ENCODE measurements around the gene DNM3. TPM values are rescaled to one million over a fixed set of nuclear protein-coding genes. Genes with fewer than 3 reads are reported as not detected.

Gene DNM3
- total and polyA plus RNA-seq, 4 donors, result 2.1 to 16.3 (median 5.6) TPM

- DNase-seq, result no peak
- no peak for ATAC-seq (ENCODE audit: insufficient read depth, low FRiP score)
These were observed 511.1 kb downstream of the DNM3 start for GRCh38 chr1:172352435-172352834.

GRCh38 chr1:172354291-172355274, 513.3 kb downstream of the DNM3 start:
- H3K4me1 ChIP-seq (ENCODE audit: control insufficient read depth in 5 of 5, insufficient read depth in 5 of 5, low read length in 5 of 5), result peaks cover 0 to 52% (median 22%) of the 10 kb centered on the region in 5 donors
- TF ChIP-seq, protein P1, sequence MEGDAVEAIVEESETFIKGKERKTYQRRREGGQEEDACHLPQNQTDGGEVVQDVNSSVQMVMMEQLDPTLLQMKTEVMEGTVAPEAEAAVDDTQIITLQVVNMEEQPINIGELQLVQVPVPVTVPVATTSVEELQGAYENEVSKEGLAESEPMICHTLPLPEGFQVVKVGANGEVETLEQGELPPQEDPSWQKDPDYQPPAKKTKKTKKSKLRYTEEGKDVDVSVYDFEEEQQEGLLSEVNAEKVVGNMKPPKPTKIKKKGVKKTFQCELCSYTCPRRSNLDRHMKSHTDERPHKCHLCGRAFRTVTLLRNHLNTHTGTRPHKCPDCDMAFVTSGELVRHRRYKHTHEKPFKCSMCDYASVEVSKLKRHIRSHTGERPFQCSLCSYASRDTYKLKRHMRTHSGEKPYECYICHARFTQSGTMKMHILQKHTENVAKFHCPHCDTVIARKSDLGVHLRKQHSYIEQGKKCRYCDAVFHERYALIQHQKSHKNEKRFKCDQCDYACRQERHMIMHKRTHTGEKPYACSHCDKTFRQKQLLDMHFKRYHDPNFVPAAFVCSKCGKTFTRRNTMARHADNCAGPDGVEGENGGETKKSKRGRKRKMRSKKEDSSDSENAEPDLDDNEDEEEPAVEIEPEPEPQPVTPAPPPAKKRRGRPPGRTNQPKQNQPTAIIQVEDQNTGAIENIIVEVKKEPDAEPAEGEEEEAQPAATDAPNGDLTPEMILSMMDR (IDR thresholded peaks at IDR 0.05; ENCODE audit: control extremely low read depth, extremely low read depth), result no peak
- H3K9ac ChIP-seq (ENCODE audit: insufficient read depth in 1 of 2, low read length in 2 of 2), result no peak overlapping the region
- no peaks in the 10 kb centered on the region for H3K27me3 ChIP-seq (ENCODE audit: control insufficient read depth in 3 of 3, insufficient read depth in 3 of 3, low read length in 2 of 3)
- DNase-seq (no peak), ATAC-seq (ENCODE audit: insufficient read depth, low FRiP score) (no peak)
- H3K27ac ChIP-seq (ENCODE audit: low read depth in 1 of 2, low read length in 1 of 2), result no peak overlapping the region
- 95 to 98% methylated on average over 5 of the region's 5 CpGs for WGBS, 2 donors
- no peak overlapping the region for H3K4me3 ChIP-seq
- H3K9me3 ChIP-seq (ENCODE audit: control insufficient read depth in 4 of 4, insufficient read depth in 3 of 4, low read length in 3 of 4), result no peaks in the 10 kb centered on the region
- H3K36me3 ChIP-seq (ENCODE audit: control insufficient read depth in 4 of 4, insufficient read depth in 4 of 4, low read length in 4 of 4), result no peaks in the 10 kb centered on the region

More at GRCh38 chr1:172352435-172352834, 511.1 kb downstream of the DNM3 start:
- Histone ChIP-seq H3K4me1 (ENCODE audit: control insufficient read depth in 5 of 5, insufficient read depth in 5 of 5, low read length in 5 of 5) (peaks cover 0 to 32% (median 10%) of the 10 kb centered on the region in 5 donors), H3K27me3 (ENCODE audit: control insufficient read depth in 3 of 3, insufficient read depth in 3 of 3, low read length in 2 of 3) (no peaks in the 10 kb centered on the region), H3K27ac (ENCODE audit: low read depth in 1 of 2, low read length in 1 of 2) (no peak overlapping the region), H3K9me3 (ENCODE audit: control insufficient read depth in 4 of 4, insufficient read depth in 3 of 4, low read length in 3 of 4) (peaks cover 0 to 3% (median 0%) of the 10 kb centered on the region in 4 donors), H3K9ac (ENCODE audit: insufficient read depth in 1 of 2, low read length in 2 of 2) (no peak overlapping the region), H3K4me3 (no peak overlapping the region), H3K36me3 (ENCODE audit: control insufficient read depth in 4 of 4, insufficient read depth in 4 of 4, low read length in 4 of 4) (no peaks in the 10 kb centered on the region)
- TF ChIP-seq, protein P1 (IDR thresholded peaks at IDR 0.05; ENCODE audit: control extremely low read depth, extremely low read depth), result no peak
- 59 to 77% methylated on average over 1 of the region's 1 CpG for WGBS, 2 donors

GRCh38 chr1:172356620-172357019, 515.3 kb downstream of the DNM3 start:
- Histone ChIP-seq H3K4me3 (no peak overlapping the region), H3K9ac (ENCODE audit: insufficient read depth in 1 of 2, low read length in 2 of 2) (no peak overlapping the region), H3K36me3 (ENCODE audit: control insufficient read depth in 4 of 4, insufficient read depth in 4 of 4, low read length in 4 of 4) (no peaks in the 10 kb centered on the region), H3K27me3 (ENCODE audit: control insufficient read depth in 3 of 3, insufficient read depth in 3 of 3, low read length in 2 of 3) (no peaks in the 10 kb centered on the region), H3K9me3 (ENCODE audit: control insufficient read depth in 4 of 4, insufficient read depth in 3 of 4, low read length in 3 of 4) (no peaks in the 10 kb centered on the region), H3K4me1 (ENCODE audit: control insufficient read depth in 5 of 5, insufficient read depth in 5 of 5, low read length in 5 of 5) (peaks cover 0 to 64% (median 34%) of the 10 kb centered on the region in 5 donors), H3K27ac (ENCODE audit: low read depth in 1 of 2, low read length in 1 of 2) (no peak overlapping the region)
- ATAC-seq (ENCODE audit: insufficient read depth, low FRiP score) (no peak), DNase-seq (peak in 1 of 3 donors; percentile 43)
- TF ChIP-seq, protein P1 (IDR thresholded peaks at IDR 0.05; ENCODE audit: control extremely low read depth, extremely low read depth), result no peak

Data from lung (tissue), 12 donors.